ENCODE measurements around the gene CDK4. TPM values are rescaled to one million over a fixed set of nuclear protein-coding genes. Genes with fewer than 3 reads are reported as not detected.

The CDK4 gene
- polyA plus RNA-seq, 3 donors from 2014 or later, result 68.7 to 133 (median 75.6) TPM

- Mint-ChIP-seq H3K27me3 (ENCODE audit: low read depth in 3 of 3) (peaks cover 19 to 27% (median 26%) of the 10 kb centered on the region in 3 donors), H3K36me3 (peaks cover 5 to 9% (median 6%) of the 10 kb centered on the region in 3 donors), H3K4me1 (peaks cover 39 to 48% of the 10 kb centered on the region in 2 donors), H3K9me3 (no peaks in the 10 kb centered on the region), H3K4me3 (no peak overlapping the region), H3K27ac (no peak overlapping the region)
- no peak for DNase-seq
These were observed 15.8 kb upstream of the CDK4 start for GRCh38 chr12:57767876-57768275.

GRCh38 chr12:57767305-57767698 lies 15.2 kb upstream of the CDK4 start:
- no peak for DNase-seq
- no peak overlapping the region for H3K27ac Mint-ChIP-seq
- H3K36me3 Mint-ChIP-seq, result peaks cover 5 to 9% (median 6%) of the 10 kb centered on the region in 3 donors
- peaks cover 37 to 45% of the 10 kb centered on the region in 2 donors for H3K4me1 Mint-ChIP-seq
- H3K9me3 Mint-ChIP-seq, result no peaks in the 10 kb centered on the region
- peaks cover 22 to 30% (median 26%) of the 10 kb centered on the region in 3 donors for H3K27me3 Mint-ChIP-seq (ENCODE audit: low read depth in 3 of 3)
- peak overlapping the region in 2 of 5 donors; percentile 70 to 71 for H3K4me3 Mint-ChIP-seq

- H3K27me3 Mint-ChIP-seq (ENCODE audit: low read depth in 3 of 3), result peaks cover 20 to 30% (median 22%) of the 10 kb centered on the region in 3 donors
- peak within 1 kb of the TSS; percentile 69 to 77 (median 71) for H3K4me3 Mint-ChIP-seq
- peaks cover 5 to 9% (median 6%) of the 10 kb centered on the region in 3 donors for H3K36me3 Mint-ChIP-seq
- peaks cover 34 to 41% of the 10 kb centered on the region in 2 donors for H3K4me1 Mint-ChIP-seq
- peak within 1 kb of the TSS in 1 of 6 donors; percentile 10 for H3K27ac Mint-ChIP-seq
- DNase-seq, result peak in 2 of 3 donors; percentile 34 to 41
- H3K9me3 Mint-ChIP-seq, result no peaks in the 10 kb centered on the region
These were observed 14.6 kb upstream of the CDK4 start, which contains the start of gene CYP27B1 for GRCh38 chr12:57766464-57767304. Gene CYP27B1 (minus strand): TSS chr12:57767078. CDS start chr12:57767041, 37 bp downstream.

GRCh38 chr12:57765698-57766463 lies 13.8 kb upstream of the CDK4 start:
- peak overlapping the region; percentile 69 to 83 (median 71) for H3K4me3 Mint-ChIP-seq
- peaks cover 29 to 34% of the 10 kb centered on the region in 2 donors for H3K4me1 Mint-ChIP-seq
- H3K9me3 Mint-ChIP-seq, result no peaks in the 10 kb centered on the region
- peaks cover 5 to 11% (median 6%) of the 10 kb centered on the region in 3 donors for H3K36me3 Mint-ChIP-seq
- H3K27ac Mint-ChIP-seq, result peak overlapping the region in 1 of 6 donors; percentile 10
- no peak for DNase-seq
- peaks cover 18 to 30% (median 20%) of the 10 kb centered on the region in 3 donors for H3K27me3 Mint-ChIP-seq (ENCODE audit: low read depth in 3 of 3)

- Mint-ChIP-seq H3K36me3 (peaks cover 4 to 13% (median 6%) of the 10 kb centered on the region in 3 donors), H3K27ac (no peak overlapping the region), H3K4me1 (peaks cover 29 to 34% of the 10 kb centered on the region in 2 donors), H3K4me3 (peak overlapping the region; percentile 61 to 83 (median 69)), H3K27me3 (ENCODE audit: low read depth in 3 of 3) (peaks cover 18 to 30% (median 20%) of the 10 kb centered on the region in 3 donors), H3K9me3 (no peaks in the 10 kb centered on the region)
- peak in 2 of 3 donors; percentile 33 to 35 for DNase-seq
These were observed 13.0 kb upstream of the CDK4 start for GRCh38 chr12:57765003-57765697.

- H3K4me1 Mint-ChIP-seq, result peaks cover 29 to 30% of the 10 kb centered on the region in 2 donors
- H3K27me3 Mint-ChIP-seq (ENCODE audit: low read depth in 3 of 3), result peaks cover 19 to 30% (median 20%) of the 10 kb centered on the region in 3 donors
These were observed 12.5 kb upstream of the CDK4 start for GRCh38 chr12:57764662-57765002.

GRCh38 chr12:57763881-57764661 lies 12.0 kb upstream of the CDK4 start:
- peaks cover 29 to 35% of the 10 kb centered on the region in 2 donors for H3K4me1 Mint-ChIP-seq
- no peaks in the 10 kb centered on the region for H3K9me3 Mint-ChIP-seq
- H3K27me3 Mint-ChIP-seq (ENCODE audit: low read depth in 3 of 3), result peaks cover 18 to 30% (median 20%) of the 10 kb centered on the region in 3 donors
- DNase-seq, result no peak
- no peak overlapping the region for H3K27ac Mint-ChIP-seq
- peak overlapping the region; percentile 52 to 83 (median 69) for H3K4me3 Mint-ChIP-seq
- peaks cover 3 to 10% (median 4%) of the 10 kb centered on the region in 3 donors for H3K36me3 Mint-ChIP-seq

More at GRCh38 chr12:57764662-57765002, 12.5 kb upstream of the CDK4 start:
- Mint-ChIP-seq H3K4me3 (peak overlapping the region; percentile 52 to 83 (median 69)), H3K9me3 (no peaks in the 10 kb centered on the region), H3K27ac (no peak overlapping the region), H3K36me3 (peaks cover 0 to 13% (median 6%) of the 10 kb centered on the region in 3 donors)
- no peak for DNase-seq

GRCh38 chr12:57762463-57762862 lies 10.4 kb upstream of the CDK4 start:
- no peaks in the 10 kb centered on the region for H3K9me3 Mint-ChIP-seq
- H3K4me3 Mint-ChIP-seq, result no peak overlapping the region
- no peak for DNase-seq
- H3K4me1 Mint-ChIP-seq, result peaks cover 29 to 35% of the 10 kb centered on the region in 2 donors
- H3K27ac Mint-ChIP-seq, result no peak overlapping the region
- peaks cover 16 to 30% (median 20%) of the 10 kb centered on the region in 3 donors for H3K27me3 Mint-ChIP-seq (ENCODE audit: low read depth in 3 of 3)
- peaks cover 0 to 8% (median 3%) of the 10 kb centered on the region in 3 donors for H3K36me3 Mint-ChIP-seq

- H3K4me1 Mint-ChIP-seq, result peaks cover 31 to 36% of the 10 kb centered on the region in 2 donors
- no peak for DNase-seq
- peaks cover 16 to 31% (median 19%) of the 10 kb centered on the region in 3 donors for H3K27me3 Mint-ChIP-seq (ENCODE audit: low read depth in 3 of 3)
- H3K27ac Mint-ChIP-seq, result no peak overlapping the region
- no peak overlapping the region for H3K4me3 Mint-ChIP-seq
- H3K9me3 Mint-ChIP-seq, result no peaks in the 10 kb centered on the region
- peaks cover 0 to 8% (median 3%) of the 10 kb centered on the region in 3 donors for H3K36me3 Mint-ChIP-seq
These were observed 9.4 kb upstream of the CDK4 start for GRCh38 chr12:57761391-57761998.

GRCh38 chr12:57760347-57760982 lies 8.4 kb upstream of the CDK4 start:
- DNase-seq, result no peak
- peaks cover 27 to 31% of the 10 kb centered on the region in 2 donors for H3K4me1 Mint-ChIP-seq
- H3K9me3 Mint-ChIP-seq, result no peaks in the 10 kb centered on the region
- H3K27ac Mint-ChIP-seq, result no peak overlapping the region
- H3K36me3 Mint-ChIP-seq, result peaks cover 0 to 8% (median 3%) of the 10 kb centered on the region in 3 donors
- no peak overlapping the region for H3K4me3 Mint-ChIP-seq
- H3K27me3 Mint-ChIP-seq (ENCODE audit: low read depth in 3 of 3), result peaks cover 11 to 23% (median 13%) of the 10 kb centered on the region in 3 donors

GRCh38 chr12:57759360-57759980 lies 7.4 kb upstream of the CDK4 start:
- peak in 1 of 3 donors; percentile 33 for DNase-seq
- Mint-ChIP-seq H3K27ac (no peak overlapping the region), H3K9me3 (no peaks in the 10 kb centered on the region), H3K4me3 (no peak overlapping the region), H3K36me3 (peaks cover 0 to 8% (median 3%) of the 10 kb centered on the region in 3 donors), H3K27me3 (ENCODE audit: low read depth in 3 of 3) (peaks cover 8 to 20% (median 11%) of the 10 kb centered on the region in 3 donors), H3K4me1 (peaks cover 20 to 25% of the 10 kb centered on the region in 2 donors)

Measured in immature natural killer cell (primary cell).